Stomach (tissue), 9 donors: ENCODE data around the gene DCLK1. TPM values are rescaled to one million over a fixed set of nuclear protein-coding genes. Genes with fewer than 3 reads are reported as not detected.

Source experiments
- DNase-seq, 2 donors: peaks; one replicate each; pipeline versions ENCODE4 v3.0.0 to v3.0.0-alpha.2; 2013 to 2019
- H3K27ac ChIP-seq, 5 donors: fragments of 200-600 bp in 4 of 5; sonication (generic) in 4 of 5; one replicate each; pipeline ENCODE4 v1.5.1; 2013 to 2019; ENCODE audit warnings: mild to moderate bottlenecking in 1 of 5, moderate library complexity in 1 of 5
- H3K27me3 ChIP-seq, 3 donors: fragments of 200-600 bp; sonication (generic); one replicate each; pipeline ENCODE4 v1.5.1; 2017 to 2019; ENCODE audit warnings: mixed run types in 1 of 3
- H3K36me3 ChIP-seq, 4 donors: fragments of 200-600 bp; sonication (generic); 1 replicate in 3 of 4; 2 replicates in 1 of 4; pipeline ENCODE4 v1.5.1; 2016 to 2019
- H3K4me1 ChIP-seq, 4 donors: fragments of 200-600 bp; sonication (generic); one replicate each; pipeline ENCODE4 v1.5.1; 2016 to 2019
- H3K4me3 ChIP-seq, 4 donors: fragments of 200-600 bp; sonication (generic) in 3 of 4; one replicate each; pipeline ENCODE4 v1.5.1; 2016 to 2019; ENCODE audit warnings: mild to moderate bottlenecking in 1 of 4
- H3K9me3 ChIP-seq, 4 donors: fragments of 200-600 bp; sonication (generic); one replicate each; pipeline ENCODE4 v1.5.1; 2016 to 2019
- EP300 ChIP-seq: sonication (generic); formaldehyde crosslinking; IDR thresholded peaks from one replicate; pipeline ENCODE4 v1.6.1; 2017; ENCODE audit warnings: antibody characterized with exemption
- POLR2A ChIP-seq, 4 donors: fragments of 450-650 bp; IDR thresholded peaks; one replicate each; pipeline ENCODE4 v1.6.1; 2016; ENCODE audit warnings: antibody characterized with exemption in 4 of 4, control low read depth in 2 of 4, mild to moderate bottlenecking in 1 of 4, moderate library complexity in 1 of 4
- POLR2AphosphoS5 ChIP-seq, 3 donors: sonication (generic); formaldehyde crosslinking; IDR thresholded peaks; one replicate each; pipeline ENCODE4 v1.6.1; 2016; ENCODE audit warnings: antibody characterized with exemption in 3 of 3
- WGBS, 5 donors: extraction: QIAGEN DNeasy Blood & Tissue Kit in 3 of 5; methylation state at CpG; one replicate each; pipeline versions ENCODE4 v1.1.5 to v1.1.7; 2013 to 2018; 5-methylcytosine and 5-hydroxymethylcytosine counted together
- intact Hi-C: fragments of 100-400 bp; cut with DNase I; formaldehyde crosslinking; loops from one replicate; pipeline ENCODE4 v1.15.1; 2023; ENCODE audit warnings: low total_unique reads
- polyA plus RNA-seq, 3 donors: library from polyadenylated mRNA; stranded (reverse); fragments of 200-250 nt; gene quantifications; one replicate each; pipeline ENCODE4 v1.2.3, GENCODE V29; 2013
- total RNA-seq, 5 donors: library from RNA; depleted of rRNA; stranded (reverse); fragments of >200 nt; gene quantifications; one replicate each; pipeline versions ENCODE4 v1.1.0 to v1.2.3, GENCODE V29; 2014 to 2016
- TF ChIP-seq, protein P1 (sequence below), 7 experiments: fragments of 450-650 bp in 4 of 7; fragments of 200-600 bp in 3 of 7; sonication (generic) in 3 of 7; IDR thresholded peaks; one replicate each; pipeline ENCODE4 v1.5.1; 2016 to 2019; ENCODE audit warnings: antibody characterized with exemption in 7 of 7, control low read depth in 2 of 7, mild to moderate bottlenecking in 1 of 7
- donor health status: healthy with polysubstance abuse.
- donor health status: Bipolar disorder and iron deficiency.
- donor health status: healthy.

DCLK1 gene
- total and polyA plus RNA-seq, 8 donors = 0.68 to 36.7 (median 4.1) TPM

DNA sequence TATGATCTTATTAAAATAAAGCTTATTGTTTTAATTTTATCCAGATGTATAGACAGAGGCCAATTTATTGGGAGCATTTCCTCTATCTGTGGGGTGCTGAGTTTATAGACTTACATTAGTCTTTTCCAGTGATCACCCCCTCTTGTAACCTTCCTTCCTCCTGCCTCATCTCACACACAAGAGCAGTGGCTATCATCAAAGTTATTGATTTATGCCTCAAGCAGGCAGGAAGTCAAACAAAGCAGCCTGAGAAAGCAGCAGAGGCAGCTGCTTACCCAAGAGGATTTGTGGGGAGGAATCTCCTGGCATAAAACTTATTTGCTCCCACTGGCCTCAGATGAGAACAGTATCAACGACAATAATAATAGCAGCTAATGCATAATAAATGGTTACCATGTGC is 26.3 kb upstream of the DCLK1 start:
- Histone ChIP-seq H3K4me1 (peaks cover 0 to 13% (median 6%) of the 10 kb centered on the region in 4 donors), H3K27me3 (peaks cover 0 to 7% (median 7%) of the 10 kb centered on the region in 3 donors), H3K9me3 (no peaks in the 10 kb centered on the region), H3K36me3 (no peaks in the 10 kb centered on the region), H3K4me3 (no peak overlapping the region), H3K27ac (no peak overlapping the region)
- peak in 1 of 2 donors; percentile 52 for DNase-seq
- 15 to 45% (median 19%) methylated on average over 1 of the region's 1 CpG for WGBS, 5 donors
- intact Hi-C loops = no loop called here
- TF ChIP-seq POLR2A (IDR thresholded peaks at IDR 0.05) = no peak
- TF ChIP-seq POLR2AphosphoS5 (IDR thresholded peaks at IDR 0.05) = no peak
- no peak for TF ChIP-seq EP300
- TF ChIP-seq, protein P1, sequence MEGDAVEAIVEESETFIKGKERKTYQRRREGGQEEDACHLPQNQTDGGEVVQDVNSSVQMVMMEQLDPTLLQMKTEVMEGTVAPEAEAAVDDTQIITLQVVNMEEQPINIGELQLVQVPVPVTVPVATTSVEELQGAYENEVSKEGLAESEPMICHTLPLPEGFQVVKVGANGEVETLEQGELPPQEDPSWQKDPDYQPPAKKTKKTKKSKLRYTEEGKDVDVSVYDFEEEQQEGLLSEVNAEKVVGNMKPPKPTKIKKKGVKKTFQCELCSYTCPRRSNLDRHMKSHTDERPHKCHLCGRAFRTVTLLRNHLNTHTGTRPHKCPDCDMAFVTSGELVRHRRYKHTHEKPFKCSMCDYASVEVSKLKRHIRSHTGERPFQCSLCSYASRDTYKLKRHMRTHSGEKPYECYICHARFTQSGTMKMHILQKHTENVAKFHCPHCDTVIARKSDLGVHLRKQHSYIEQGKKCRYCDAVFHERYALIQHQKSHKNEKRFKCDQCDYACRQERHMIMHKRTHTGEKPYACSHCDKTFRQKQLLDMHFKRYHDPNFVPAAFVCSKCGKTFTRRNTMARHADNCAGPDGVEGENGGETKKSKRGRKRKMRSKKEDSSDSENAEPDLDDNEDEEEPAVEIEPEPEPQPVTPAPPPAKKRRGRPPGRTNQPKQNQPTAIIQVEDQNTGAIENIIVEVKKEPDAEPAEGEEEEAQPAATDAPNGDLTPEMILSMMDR (IDR thresholded peaks at IDR 0.05) = no peak

DNA sequence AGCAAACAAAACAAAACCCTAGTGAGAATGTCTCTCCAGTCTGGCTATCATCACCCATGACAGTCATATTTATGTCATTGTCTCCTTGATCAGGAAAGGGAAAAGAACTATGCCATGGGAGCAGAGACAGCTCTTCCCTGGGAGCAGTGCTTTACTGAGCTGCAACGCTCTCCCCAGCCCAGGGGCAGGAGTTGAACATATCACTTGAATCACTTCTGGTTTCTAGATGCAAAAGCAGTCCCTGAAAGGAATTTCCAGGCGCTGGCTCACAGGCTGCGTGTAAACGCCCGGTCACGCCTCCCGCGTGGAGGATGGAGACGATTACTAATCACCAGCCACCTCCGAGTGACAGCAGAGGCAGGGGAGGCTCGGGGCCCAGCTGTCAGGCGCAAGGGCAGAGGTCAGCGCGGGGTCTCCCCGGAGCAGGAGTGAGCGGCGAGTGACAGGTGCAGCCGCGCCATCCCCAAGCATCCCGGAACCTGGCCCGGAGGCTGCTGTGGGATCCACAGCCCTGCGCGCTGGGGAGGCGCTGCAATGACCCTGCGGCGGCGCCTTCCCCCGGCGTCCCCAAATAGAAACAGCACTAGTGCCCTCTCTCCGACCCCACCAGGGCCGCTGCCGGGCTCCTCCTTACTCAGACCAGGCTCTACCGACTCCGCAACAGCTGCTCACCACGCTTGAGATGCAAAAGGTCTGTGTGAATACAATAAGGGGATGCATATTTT is 23.5 kb upstream of the DCLK1 start:
- WGBS, 5 donors = 7 to 26% (median 16%) methylated on average over 11 to 35 of the region's 35 CpGs
- TF ChIP-seq POLR2A (IDR thresholded peaks at IDR 0.05) = no peak
- TF ChIP-seq, protein P1 (IDR thresholded peaks at IDR 0.05) = no peak
- TF ChIP-seq POLR2AphosphoS5 (IDR thresholded peaks at IDR 0.05) = no peak
- TF ChIP-seq EP300 = no peak
- Histone ChIP-seq H3K36me3 (no peaks in the 10 kb centered on the region), H3K27ac (no peak overlapping the region), H3K4me1 (peaks cover 0 to 13% (median 6%) of the 10 kb centered on the region in 4 donors), H3K27me3 (peaks cover 0 to 7% (median 7%) of the 10 kb centered on the region in 3 donors), H3K4me3 (peak overlapping the region; percentile 5 to 17 (median 12)), H3K9me3 (no peaks in the 10 kb centered on the region)
- DNase-seq = peak in 1 of 2 donors; percentile 28
- intact Hi-C loops = no loop called here

DNA sequence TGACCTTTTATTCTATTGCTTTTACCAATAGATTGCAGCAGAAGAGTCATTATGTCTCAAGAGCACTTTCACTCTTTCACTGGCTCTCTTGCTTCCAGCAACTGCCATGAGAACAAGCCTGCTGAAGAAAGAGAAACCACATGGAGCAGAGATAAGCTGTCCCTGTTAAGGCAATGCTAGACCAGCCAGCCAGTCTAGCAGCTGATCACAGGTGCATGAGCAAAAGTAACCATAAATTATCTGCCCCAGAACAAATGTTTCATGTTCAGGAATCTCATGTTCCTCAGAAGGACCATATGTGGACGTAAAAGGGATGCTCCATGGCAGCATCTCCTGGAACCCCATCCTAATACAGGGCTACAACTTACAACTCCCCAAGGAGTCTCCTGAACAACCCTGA is 20.4 kb upstream of the DCLK1 start:
- no peak for DNase-seq
- Histone ChIP-seq H3K4me1 (peaks cover 0 to 7% (median 5%) of the 10 kb centered on the region in 4 donors), H3K9me3 (no peaks in the 10 kb centered on the region), H3K27ac (no peak overlapping the region), H3K4me3 (no peak overlapping the region), H3K36me3 (no peaks in the 10 kb centered on the region), H3K27me3 (peaks cover 0 to 7% (median 7%) of the 10 kb centered on the region in 3 donors)
- intact Hi-C loops = no loop called here
- 63 to 100% (median 77%) methylated on average over 1 of the region's 1 CpG for WGBS, 5 donors
- TF ChIP-seq EP300 (no peak), POLR2AphosphoS5 (IDR thresholded peaks at IDR 0.05) (no peak), POLR2A (IDR thresholded peaks at IDR 0.05) (no peak)
- TF ChIP-seq, protein P1 (IDR thresholded peaks at IDR 0.05) = no peak

DNA sequence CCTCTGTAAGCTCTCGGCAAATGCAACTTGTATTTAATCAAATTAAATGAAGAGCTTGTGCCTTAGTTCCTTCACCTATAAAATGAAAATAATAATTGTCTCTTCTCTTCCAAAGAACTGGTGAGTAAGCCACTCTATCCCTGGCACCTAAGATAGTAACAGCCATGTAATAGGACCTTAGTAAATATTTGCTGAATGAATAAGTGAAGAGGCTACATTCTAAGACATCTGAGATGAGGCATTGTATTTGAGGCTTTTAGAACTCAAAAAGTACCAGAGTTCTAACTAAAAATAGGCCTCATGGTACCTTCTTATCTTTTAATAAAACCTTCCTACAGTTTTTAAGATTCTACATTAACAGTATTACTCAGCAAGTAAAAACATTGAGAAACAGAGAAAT is 17.3 kb upstream of the DCLK1 start:
- intact Hi-C loops = no loop called here
- Histone ChIP-seq H3K27me3 (no peaks in the 10 kb centered on the region), H3K27ac (no peak overlapping the region), H3K9me3 (peaks cover 0 to 10% (median 0%) of the 10 kb centered on the region in 4 donors), H3K4me1 (no peaks in the 10 kb centered on the region), H3K4me3 (no peak overlapping the region), H3K36me3 (no peaks in the 10 kb centered on the region)
- 87 to 99% (median 96%) methylated on average over 1 of the region's 1 CpG for WGBS, 5 donors
- TF ChIP-seq EP300 (no peak), POLR2A (IDR thresholded peaks at IDR 0.05) (no peak), POLR2AphosphoS5 (IDR thresholded peaks at IDR 0.05) (no peak)
- TF ChIP-seq, protein P1 (IDR thresholded peaks at IDR 0.05) = no peak
- no peak for DNase-seq
